NCI-H2196 (cell line): ENCODE measurements around the gene COA8.
A peak's percentile ranks its signal among the peaks of the same experiment; 100 is the strongest.
"Not testable (repeated sequence)": the region's sequence is repeated elsewhere in the genome, so short reads cannot be mapped to it uniquely, and the experiment has no call there.

ENCODE experiments used
- DNase-seq: peaks from one replicate; lab custom pipeline; 2025; ENCODE audit not compliant: unreplicated experiment; lab: John Stamatoyannopoulos, UW

Gene COA8

DNA sequence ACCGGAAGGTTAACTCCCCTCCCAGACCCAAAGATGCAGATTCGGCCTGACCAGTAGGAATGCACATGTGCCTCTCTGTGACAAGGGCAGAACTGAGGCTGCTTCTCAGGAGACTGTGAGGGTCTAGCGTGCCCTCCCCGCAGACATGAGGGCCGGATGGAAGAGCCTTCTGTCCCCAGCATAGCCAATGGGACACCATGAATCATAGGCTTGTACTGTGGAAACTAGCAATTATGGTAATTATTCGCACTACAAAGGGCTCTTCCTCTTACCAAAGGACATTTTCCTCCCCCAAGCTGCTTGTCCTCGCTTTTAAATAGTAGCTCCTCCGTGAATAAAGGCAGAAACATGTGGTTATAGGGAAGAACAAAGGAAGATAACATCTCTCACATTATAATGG is 6.2 kb downstream of the COA8 start:
- DNase-seq = no peak

DNA sequence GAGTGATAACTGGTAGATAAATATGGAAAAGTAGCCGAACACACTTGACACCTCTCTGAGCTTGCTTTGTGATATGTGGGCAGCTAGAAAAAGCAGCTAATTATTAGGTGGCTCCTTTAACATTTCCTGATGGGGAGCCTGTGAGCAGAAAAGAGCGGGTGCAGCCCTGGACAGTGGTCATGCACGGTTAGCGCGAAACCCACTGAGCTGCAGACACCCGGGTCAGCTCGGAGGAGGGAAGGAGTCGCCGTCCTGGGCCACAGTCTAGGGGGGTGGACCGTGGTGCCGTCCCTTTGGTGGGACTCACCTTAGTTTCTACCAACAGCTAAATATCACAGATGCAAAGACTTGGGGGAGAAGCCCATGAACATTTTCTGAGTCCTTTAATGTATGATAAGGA is 6.6 kb downstream of the COA8 start:
- DNase-seq = no peak

DNA sequence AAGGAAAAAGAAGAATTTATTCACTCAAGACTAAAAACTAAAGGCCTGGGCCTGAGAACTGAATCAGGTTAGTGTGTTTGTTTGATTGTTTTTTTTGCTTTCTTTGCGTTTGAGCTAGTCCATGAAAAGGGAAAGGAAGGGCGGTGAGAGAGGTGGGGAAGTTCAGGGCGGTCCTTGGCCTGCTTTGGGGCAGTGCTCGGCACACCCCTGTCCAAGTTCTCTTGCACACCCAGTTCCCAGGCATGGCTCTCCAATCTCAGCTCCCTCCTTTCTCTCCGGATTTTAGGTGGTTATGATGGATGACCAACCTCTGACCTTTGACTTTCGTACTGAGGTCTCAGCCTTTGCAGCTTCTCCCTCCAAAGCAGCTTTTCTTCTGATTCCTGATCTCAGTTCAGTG is 11.3 kb downstream of the COA8 start:
- DNase-seq = no peak

DNA sequence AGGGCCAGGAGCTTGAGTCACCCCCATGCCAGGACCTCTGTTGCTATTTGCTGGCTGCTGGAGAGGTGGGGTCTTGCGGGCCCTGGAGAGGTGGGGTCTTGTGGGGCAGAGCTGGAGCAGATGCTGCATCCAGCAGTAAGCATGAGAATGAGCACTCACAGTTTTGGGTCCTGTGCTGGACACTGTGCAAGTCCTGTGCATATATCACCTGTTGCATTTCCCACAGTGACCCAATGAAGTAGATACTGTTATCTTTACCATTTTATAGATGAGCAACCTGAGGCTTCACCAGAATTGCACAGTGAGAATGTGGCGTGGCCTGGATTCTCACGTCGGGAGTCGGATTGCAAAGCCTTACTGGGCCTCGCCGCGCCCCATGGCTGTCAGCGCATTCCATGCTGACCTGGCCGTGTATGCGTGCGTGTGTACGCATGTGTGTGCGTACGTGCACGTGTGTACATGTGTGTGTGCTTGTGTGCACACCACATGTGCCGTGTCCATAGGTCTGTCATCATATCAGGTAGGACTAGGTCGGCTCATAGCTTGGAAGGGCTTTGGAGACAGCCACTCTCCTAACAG is 12.0 kb downstream of the COA8 start:
- DNase-seq = no peak

DNA sequence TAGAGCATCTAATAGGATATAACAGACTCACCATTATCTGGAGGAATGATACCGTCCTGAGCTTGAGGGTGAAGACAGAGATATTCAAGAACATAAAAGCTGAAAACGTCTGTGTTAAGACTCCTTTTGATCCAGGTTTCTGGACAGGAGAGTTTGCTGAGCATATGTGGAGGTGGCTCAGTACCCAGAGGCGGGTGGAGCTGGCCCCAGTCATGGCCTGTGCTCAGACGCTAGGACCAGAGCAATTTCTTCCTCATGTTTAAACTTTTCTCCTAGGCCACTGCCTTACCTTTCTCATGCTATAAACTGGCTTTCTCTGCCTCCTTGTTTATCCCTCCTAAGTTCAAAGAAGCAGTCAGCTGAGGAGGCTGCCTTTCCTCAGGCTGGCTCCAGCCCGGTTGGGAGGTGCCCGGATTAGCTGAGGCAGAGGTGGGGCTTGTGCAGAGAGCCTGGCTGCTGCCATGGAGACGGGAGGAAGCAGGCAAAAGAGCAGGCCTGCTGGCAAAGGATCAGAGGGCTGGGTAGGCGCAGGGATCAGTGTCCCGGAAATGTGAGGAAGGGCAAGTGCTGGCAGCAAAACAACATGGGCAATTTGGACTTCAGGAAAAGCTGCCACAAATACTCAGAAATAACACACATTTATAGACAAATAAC is 13.7 kb downstream of the COA8 start:
- peak; percentile 85 for DNase-seq

DNA sequence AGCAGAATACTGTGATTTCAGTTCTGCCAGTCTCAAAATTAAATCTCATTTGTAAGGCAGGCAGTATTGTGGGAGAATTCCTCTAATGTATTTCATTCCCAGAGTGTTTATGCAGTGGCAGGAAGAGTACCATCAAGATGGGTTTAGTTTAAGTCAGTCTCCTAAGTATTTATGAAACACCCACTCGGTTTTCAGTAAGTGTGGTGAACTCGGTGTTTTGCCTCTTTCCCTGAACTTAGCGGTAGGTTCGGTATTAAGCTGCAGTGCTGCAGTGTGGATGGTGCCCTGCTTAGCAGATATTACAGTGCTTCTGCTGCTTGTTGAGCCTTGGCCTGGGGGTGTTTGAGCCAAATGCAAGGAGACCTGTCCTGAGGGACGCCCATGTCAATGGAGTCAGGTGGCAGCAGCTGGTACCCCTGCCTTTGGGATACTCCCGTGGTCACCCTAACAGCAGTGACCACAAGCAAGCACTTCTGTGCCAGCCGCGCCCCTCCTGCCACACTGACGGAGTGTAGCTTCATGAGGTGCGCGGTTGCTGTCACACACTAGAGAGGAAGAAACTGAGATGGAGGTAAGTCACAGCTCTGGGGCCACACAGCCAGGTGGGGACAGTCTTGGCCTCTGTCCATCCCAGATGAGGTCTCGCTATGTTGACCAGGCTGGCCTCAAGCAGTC is 15.8 kb downstream of the COA8 start:
- DNase-seq = no peak

DNA sequence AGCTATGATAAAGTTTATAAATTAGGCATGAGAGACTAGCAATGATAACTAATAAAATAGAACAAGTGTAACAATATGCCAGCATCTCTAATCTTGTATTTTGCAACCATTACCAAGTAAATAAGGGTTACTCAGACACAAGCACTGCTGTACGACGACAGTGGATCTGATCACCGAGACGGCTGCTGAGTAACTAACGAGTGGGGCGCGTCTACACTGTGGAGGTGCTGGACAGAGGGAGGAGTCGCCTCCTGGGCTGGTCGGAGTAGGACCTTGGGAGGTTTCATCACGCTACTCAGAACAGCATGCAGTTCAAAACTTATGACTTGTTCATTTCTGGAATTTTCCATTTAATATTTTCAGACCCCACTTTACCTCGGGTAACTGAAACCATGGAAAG is 18.4 kb downstream of the COA8 start:
- DNase-seq = no peak

DNA sequence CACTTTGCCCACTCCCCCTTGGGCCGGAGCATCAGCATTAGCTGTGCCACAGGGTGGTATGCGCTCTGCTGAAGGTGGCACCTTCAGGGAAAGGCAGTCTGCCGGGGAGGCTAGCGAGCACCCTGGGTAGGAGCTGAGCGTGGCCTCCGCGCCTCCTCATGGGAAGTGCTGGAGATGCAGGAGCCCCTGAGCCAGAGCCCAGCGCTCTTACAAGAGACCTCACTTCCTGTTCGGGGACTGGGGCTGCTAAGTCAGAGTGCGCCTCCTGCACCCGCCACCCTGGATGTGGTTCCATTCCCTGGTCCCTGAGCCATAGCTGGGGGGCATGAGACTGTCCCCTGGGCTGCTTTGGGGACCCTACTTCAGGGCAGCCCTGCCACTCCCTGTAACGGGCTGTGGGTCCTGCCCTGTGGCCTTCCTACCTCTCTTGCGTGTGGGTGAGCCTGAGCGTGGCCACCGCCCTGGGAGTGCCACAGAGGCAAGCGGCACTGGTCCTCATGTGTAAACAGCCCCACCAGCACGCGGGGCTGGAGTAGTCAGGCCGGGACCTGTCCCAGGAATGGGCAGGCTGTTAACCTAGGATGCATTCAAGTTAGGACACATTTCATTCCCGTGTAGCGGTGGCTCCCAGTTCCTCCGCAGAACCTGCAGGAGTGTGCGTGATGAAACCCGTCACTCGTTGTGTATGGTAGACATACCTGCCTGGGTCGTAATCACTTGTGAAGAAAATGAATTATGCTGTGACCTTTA is 19.4 kb downstream of the COA8 start:
- no peak for DNase-seq

DNA sequence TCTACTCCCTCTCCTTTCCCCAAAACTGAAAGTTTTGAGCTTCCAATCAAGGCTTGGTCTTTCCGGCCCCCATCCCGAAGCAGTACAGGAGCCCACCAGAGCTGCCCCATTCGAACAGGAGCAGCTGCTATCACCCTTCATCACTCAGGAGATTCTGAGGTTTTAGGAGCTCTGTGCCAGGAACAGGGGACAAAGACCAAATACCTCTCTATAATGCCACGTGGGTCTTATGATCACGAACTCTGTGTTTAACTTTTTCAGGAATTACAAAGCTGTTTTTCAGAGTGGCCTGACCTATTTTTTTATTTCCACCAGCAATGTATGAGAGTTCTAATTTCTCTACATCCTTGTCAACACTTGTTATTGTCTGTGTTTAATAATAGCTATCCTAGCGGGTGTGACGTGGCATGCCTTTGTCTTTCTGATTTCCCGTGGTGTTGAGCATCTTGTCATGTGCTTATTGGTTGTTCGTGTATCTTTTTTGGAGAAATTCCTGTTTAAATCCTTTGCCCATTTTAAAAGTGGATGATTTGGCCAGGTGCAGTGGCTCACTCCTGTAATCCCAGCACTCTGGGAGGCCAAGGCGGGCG is 21.7 kb downstream of the COA8 start:
- DNase-seq = no peak

DNA sequence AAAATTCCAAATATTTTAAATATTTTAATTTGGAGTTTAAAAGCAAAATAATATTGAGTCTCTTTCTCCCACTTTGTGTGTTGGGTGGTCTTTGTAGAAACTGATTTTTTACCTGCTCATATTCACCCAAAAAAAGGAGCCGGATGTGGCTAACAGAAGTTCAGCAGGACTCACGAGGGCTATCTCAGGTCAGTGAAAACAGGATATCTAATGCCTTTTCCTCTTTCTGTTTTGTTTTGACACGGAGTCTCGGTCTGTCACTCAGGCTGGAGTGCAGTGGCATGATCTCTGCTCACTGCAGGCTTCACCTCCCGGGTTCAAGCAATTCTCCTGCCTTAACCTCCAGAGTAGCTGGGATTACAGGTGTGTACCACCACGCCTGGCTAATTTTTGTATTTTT is 30.8 kb downstream of the COA8 start:
- DNase-seq = no peak

DNA sequence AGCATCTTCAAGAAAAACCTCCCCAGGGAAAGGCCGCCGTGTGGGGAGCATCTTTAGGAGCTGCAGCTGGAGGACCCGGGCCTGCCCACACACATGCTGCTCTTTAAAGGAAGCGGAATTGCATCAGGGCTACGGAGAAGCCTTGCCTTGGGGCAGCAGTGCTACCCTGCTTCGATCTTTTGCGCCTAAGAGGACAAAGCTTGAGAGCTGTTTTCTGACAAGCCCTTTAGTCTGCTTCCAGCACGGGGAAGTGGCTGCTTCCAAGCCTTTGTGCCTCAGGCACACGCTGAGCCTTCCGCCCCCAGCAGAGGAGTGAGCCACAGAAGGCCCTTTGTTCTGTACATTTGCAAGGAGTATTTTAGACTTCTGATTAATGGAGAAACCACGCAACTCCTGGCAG is 31.5 kb downstream of the COA8 start:
- peak; percentile 3 for DNase-seq

DNA sequence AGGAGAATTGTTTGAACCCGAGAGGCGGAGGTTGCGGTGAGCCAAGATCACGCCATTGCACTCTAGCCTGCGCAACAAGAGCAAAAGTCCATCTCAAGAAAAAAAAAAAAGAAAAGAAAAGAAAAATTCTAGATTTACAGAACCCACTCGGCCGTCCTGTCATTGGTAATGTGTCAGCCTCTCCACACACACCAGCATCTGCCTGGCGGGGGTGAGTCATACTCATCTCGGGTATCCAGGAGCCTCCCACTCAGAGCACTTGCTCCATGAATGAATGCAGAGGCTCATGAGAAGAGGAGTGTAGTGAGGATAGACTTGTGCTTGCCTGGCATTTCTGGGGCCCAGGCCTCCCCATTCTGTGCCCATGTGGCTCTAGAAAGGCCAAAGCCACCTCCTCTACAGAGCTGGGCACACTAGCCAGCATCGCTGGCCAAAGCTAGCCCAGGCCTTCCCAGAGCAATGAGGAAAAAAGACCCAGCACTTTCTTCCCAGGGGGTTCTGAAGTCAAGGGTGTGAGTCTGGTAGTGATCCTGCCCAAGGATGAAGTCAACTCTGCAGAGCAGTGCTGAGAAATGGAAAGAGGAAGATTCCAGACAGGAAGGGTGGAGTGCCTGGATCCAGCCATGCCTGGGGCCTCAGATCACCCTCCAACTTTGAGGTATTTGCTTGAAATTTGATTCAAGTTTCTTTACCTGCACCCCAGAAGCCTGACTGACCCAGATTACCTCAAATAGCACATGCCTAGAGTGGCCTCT is 35.0 kb downstream of the COA8 start:
- peak; percentile 11 for DNase-seq

DNA sequence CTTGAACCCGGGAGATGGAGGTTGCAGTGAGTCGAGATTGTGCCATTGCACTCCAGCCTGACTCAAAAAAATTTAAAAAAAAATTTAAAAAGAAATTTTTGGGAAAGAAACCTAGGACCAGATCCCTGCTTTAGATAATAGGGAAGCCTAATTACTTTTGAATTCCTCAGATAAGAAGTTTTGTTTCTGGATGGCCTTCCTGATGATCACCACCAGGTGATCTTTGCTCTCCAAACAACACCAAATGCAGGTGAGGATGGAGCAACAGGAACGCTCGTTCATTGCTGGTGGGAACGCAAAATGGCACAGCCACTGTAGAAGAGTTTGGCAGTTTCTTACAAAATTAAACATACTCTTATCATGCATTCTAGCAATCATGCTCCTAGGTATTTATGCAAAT is 37.7 kb downstream of the COA8 start:
- no peak for DNase-seq

DNA sequence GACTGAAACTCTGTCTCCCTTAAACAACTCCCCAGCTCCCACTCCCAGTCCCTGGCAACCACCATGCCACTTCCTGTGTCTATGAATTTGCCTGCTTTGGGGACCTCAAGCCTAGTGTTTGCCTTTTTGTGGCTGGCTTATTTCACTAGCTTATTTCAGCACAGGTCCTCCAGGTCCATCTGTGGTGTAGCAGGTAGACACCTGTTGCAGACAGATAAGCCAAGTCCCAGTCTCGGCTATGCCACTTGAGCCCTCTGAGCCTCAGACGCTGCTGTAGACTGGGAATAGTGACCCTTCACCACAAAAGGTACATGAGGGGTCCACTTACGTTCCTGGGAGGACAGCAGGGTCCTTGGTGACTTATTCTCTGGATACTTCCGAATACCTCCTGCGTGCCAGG is 41.9 kb downstream of the COA8 start:
- DNase-seq = no peak

DNA sequence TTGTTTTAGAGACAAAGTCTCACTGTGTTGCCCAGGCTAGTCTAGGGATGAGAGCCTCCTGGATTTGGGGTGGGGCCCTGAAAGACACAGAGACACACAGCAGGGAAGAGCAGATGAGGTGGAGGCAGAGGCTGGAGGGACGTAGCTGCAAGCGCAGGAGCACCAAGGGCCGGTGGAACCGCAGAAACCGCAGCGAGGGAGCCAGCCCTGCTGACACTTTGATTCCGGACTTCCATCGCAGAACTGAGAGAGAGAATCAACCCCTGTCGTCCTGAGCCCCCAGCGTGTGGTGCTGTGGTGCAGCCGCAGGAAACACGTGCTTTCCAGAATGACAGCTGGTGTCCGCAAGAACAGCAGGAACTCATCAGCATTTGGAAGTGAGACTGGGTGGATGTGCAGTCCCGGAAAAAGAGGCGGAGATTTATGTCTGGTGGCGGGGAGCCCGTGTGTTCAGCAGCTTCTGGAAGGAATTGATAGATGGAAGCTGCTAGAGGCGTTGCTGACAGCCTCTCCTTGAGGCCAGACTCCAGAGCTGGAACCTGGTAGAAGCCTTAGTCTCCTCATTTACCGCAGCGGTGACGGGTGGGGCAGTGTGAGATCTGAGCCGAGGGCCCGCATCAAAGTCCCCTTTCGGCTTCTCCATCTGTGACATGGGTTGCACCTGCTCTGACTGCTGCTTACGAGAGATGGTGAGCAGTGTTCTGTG is 44.4 kb downstream of the COA8 start:
- peak; percentile 6 for DNase-seq

DNA sequence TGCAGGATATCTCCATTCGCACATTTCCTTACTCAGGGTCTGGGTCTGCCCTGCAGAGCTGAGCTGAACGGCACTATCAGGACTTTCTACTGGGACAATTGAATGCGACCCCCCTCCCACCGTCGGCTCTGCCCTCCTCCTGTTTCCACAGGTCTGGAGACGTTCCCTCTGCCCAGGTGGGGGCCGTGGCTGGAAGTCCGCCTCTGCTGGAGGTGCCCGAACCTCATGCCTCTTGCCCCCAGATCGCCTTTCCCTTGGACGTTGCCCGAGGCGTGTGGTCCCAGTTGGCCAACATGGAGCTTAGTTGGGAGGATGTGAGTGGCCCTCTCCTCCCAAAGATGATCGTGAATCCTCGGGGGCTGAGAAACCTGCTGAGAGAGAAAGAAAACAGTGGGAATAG is 45.1 kb downstream of the COA8 start:
- no peak for DNase-seq

DNA sequence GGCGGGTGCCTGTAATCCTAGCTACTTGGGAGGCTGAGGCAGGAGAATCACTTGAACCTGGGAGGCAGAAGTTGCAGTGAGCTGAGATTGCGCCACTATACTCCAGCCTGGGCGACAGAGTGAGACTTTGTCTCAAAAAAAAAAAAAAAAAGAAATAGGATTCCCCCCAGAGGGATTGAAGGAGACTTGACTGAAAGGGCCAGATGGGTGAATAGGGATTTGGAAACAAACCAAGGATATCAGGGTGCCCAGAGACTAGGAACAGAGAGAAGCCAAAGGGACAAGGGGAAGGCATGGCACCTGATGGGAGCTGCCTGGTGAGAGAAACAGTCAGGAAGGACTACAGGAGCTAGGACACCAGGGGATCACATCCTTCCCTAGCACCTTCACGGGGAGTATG is 46.3 kb downstream of the COA8 start:
- DNase-seq = not testable (repeated sequence)

DNA sequence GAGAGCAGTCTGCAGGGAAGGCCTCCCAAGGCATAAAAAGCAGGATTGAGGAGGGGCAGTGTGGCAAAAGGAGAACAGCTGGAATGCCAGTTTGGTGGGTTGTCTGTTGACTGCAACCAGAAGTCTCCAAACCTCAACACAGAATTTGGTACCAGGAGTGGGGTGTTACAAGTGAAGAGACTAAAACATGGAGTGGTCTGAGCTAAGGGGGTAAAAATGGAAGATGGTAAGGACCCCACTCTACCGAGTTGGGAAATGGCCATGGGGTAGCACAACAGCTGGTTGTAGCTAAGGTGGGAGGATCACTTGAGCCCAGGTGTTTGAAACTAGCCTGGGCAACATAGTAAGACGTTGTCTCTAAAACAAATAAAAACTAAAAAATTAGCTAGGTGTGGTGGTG is 48.5 kb downstream of the COA8 start:
- no peak for DNase-seq

DNA sequence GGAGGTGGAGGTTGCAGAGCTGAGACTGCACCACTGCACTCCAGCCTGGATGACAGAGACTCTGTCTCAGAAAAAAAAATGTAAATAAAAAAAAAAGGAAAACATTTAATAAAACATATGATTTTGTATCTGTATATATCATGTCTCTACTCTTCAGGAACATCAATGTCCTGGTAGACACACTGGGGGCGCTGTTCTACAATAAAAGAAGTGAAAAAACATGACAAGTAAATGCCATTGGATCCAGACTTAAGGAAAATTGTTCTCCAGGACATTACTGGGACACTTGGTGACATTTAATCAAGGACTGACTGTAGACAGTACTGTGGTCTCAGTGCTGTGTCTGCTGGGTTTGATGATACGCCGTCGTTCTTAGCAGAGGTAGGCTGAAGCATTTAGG is 50.8 kb downstream of the COA8 start:
- DNase-seq = no peak

DNA sequence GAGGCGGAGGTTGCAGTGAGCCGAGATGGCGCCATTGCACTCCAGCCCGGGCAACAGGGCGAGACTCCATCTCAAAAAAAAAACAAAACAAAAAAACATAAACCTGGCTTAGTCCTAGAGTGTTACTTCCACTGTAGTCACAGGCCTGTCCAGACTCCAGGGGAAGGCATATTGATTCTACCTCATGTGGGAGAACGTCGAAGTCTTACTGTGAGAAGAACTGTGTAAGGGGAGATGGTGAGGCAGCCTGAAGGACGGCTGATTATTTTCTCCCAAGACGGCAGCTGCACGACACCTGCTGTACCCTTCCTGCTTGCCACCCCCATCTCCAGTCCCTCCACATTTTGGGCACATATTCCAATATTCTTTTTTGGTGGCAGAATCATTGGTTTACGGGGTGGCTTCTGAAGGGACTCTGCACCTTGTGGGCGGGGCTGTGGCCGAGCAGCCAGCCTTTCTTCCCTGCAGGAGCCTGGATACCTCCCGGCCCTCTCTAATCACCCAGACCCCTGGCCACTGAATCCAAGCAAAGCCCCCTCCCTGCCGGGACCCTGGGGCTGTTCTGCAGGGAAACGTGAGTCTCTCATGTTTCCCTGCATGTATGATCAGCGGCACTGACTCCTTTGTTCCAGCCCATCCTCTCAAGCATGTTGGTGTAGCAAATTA is 54.0 kb downstream of the COA8 start:
- DNase-seq = no peak
